ENCODE results near the gene TRPM3.

DNA sequence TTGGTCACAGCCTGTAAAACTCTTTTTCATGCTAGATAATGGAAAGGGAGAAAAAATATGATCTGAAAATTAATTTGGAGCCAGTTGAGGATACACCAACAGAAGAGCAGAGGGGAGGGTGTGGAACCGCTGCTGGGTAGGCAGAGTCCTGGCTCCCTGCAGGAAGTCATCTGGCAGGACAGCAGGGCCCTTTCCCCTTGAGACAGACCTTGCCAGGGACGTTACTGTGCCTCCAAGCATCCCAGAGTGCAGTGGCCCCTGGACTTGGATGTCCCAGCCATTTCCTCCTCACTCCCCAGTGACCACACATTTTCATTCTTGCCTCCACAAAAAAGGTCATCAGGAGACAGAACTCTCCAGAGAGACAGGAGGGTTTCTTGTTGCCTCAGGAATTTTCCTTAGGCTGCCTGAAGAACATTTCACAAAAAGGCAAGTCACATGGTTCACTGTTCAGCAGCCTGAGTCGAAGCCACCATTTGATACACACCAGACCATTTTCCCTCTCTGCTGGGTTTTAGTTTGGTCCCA, 5.9 kb downstream of the TRPM3 start:
- TF ChIP-seq, protein P1, sequence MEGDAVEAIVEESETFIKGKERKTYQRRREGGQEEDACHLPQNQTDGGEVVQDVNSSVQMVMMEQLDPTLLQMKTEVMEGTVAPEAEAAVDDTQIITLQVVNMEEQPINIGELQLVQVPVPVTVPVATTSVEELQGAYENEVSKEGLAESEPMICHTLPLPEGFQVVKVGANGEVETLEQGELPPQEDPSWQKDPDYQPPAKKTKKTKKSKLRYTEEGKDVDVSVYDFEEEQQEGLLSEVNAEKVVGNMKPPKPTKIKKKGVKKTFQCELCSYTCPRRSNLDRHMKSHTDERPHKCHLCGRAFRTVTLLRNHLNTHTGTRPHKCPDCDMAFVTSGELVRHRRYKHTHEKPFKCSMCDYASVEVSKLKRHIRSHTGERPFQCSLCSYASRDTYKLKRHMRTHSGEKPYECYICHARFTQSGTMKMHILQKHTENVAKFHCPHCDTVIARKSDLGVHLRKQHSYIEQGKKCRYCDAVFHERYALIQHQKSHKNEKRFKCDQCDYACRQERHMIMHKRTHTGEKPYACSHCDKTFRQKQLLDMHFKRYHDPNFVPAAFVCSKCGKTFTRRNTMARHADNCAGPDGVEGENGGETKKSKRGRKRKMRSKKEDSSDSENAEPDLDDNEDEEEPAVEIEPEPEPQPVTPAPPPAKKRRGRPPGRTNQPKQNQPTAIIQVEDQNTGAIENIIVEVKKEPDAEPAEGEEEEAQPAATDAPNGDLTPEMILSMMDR (IDR thresholded peaks at IDR 0.05 in 2 of 3, conservative IDR thresholded peaks at IDR 0.05 in 1 of 3; ENCODE audit: insufficient read depth in 2 of 3, low read depth in 1 of 3, low read length in 3 of 3), result no peak
- TF ChIP-seq JUND (IDR thresholded peaks at IDR 0.05; ENCODE audit: borderline replicate concordance, low read depth, low read length), result no peak
- TF ChIP-seq JUND (tag; IDR thresholded peaks at IDR 0.05; ENCODE audit: borderline replicate concordance, low read depth, low read length), result no peak
- TF ChIP-seq, protein P2, sequence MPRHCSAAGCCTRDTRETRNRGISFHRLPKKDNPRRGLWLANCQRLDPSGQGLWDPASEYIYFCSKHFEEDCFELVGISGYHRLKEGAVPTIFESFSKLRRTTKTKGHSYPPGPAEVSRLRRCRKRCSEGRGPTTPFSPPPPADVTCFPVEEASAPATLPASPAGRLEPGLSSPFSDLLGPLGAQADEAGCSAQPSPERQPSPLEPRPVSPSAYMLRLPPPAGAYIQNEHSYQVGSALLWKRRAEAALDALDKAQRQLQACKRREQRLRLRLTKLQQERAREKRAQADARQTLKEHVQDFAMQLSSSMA (CRISPR knock-in tag; IDR thresholded peaks at IDR 0.05), result no peak

Data from K562 (cell line).